Loucy (cell line): ENCODE data around the gene SPACDR.
A peak's percentile ranks its signal among the peaks of the same experiment; 100 is the strongest.

Experiments
- EZH2phosphoT487 ChIP-seq: fragments of 200-600 bp; IDR thresholded peaks from 2 replicates; pipeline ENCODE4 v1.6.1; 2018; ENCODE audit warnings: antibody characterized with exemption, mild to moderate bottlenecking, moderate library complexity, borderline replicate concordance
- TF ChIP-seq, protein P1 (sequence below): fragments of 200-600 bp; sonication (generic); conservative IDR thresholded peaks from 2 replicates; pipeline ENCODE4 v1.5.1; 2014; ENCODE audit warnings: mild to moderate bottlenecking, antibody characterized with exemption, low read length

GRCh38 chr7:100465702-100466311 is 1.7 kb upstream of the SPACDR start:
- TF ChIP-seq, protein P1, sequence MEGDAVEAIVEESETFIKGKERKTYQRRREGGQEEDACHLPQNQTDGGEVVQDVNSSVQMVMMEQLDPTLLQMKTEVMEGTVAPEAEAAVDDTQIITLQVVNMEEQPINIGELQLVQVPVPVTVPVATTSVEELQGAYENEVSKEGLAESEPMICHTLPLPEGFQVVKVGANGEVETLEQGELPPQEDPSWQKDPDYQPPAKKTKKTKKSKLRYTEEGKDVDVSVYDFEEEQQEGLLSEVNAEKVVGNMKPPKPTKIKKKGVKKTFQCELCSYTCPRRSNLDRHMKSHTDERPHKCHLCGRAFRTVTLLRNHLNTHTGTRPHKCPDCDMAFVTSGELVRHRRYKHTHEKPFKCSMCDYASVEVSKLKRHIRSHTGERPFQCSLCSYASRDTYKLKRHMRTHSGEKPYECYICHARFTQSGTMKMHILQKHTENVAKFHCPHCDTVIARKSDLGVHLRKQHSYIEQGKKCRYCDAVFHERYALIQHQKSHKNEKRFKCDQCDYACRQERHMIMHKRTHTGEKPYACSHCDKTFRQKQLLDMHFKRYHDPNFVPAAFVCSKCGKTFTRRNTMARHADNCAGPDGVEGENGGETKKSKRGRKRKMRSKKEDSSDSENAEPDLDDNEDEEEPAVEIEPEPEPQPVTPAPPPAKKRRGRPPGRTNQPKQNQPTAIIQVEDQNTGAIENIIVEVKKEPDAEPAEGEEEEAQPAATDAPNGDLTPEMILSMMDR: 0 out of 2 replicates have a peak, but pooled peaks have one; percentile 12
- no peak for TF ChIP-seq EZH2phosphoT487
